GM12878 (cell line): ENCODE measurements around the gene GNAZ. TPM values are rescaled to one million over a fixed set of nuclear protein-coding genes. Genes with fewer than 3 reads are reported as not detected.

Experiments used
- ATAC-seq: fragments of 200-7000 bp; cut with Tn5 transposase; 3 replicates; pipeline ENCODE4 v1.9.1; 2020; ENCODE audit warnings: mild to moderate bottlenecking, moderate library complexity
- BruUV-seq: library from RNA; stranded (reverse); fragments of 400-500 nt; replicated peaks from 2 replicates; lab custom pipeline; 2021; lab: Mats Ljungman, UMichigan
- CTCF ChIA-PET: fragments of 300-600 bp; sonication (Branson Sonifier 250); formaldehyde crosslinking; extraction: SDS; loops from one replicate; lab custom pipeline; 2021; ENCODE audit warnings: inconsistent platforms; lab: Yijun Ruan, JAX
- POLR2A ChIA-PET: fragments of 350-600 bp; formaldehyde crosslinking; extraction: SDS; loops from one replicate; lab custom pipeline; 2021; ENCODE audit warnings: inconsistent platforms; lab: Charles Lee
- RAD21 ChIA-PET: fragments of 300-600 bp; sonication (Branson Sonifier 250); formaldehyde crosslinking; loops from one replicate; lab custom pipeline; 2023; ENCODE audit warnings: antibody characterized with exemption; ENCODE audit not compliant: unreplicated experiment; lab: Charles Lee
- SMC1A ChIA-PET: fragments of 300-600 bp; sonication (Branson Sonifier 250); formaldehyde crosslinking; loops from one replicate; lab custom pipeline; 2023; ENCODE audit not compliant: unreplicated experiment, uncharacterized antibody; lab: Charles Lee
- DNase-seq: peaks from one replicate; pipeline ENCODE4 v3.0.0-alpha.2; 2011; ENCODE audit warnings: low read depth, low spot score
- FAIRE-seq: peaks from 3 replicates; lab custom pipeline; 2011; peaks lifted over from hg19 to GRCh38; lab: Jason Lieb, UNC
- H2AFZ ChIP-seq: 2 replicates; pipeline ENCODE4 v1.6.0; 2011; ENCODE audit warnings: low read depth, low read length, control low read depth; ENCODE audit not compliant: control insufficient read depth
- H3K27ac ChIP-seq: 2 replicates; pipeline ENCODE4 v1.5.1; 2011; ENCODE audit warnings: control low read depth; ENCODE audit not compliant: control insufficient read depth, insufficient read depth
- H3K27me3 ChIP-seq, 2 experiments: replicated peaks in 1 of 2; 2 replicates each; pipeline versions ENCODE4 v1.6.0 to v1.6.1; 2011; ENCODE audit warnings: low read length in 1 of 2; ENCODE audit not compliant: control insufficient read depth in 2 of 2, insufficient read depth in 2 of 2
- H3K36me3 ChIP-seq, 2 experiments: 2 replicates each; pipeline ENCODE4 v1.5.1; 2011; ENCODE audit warnings: low read length in 1 of 2; ENCODE audit not compliant: control insufficient read depth in 2 of 2, insufficient read depth in 2 of 2
- H3K4me1 ChIP-seq: 2 replicates; pipeline ENCODE4 v1.6.1; 2011; ENCODE audit warnings: mild to moderate bottlenecking, low read length, moderate library complexity, mixed read lengths; ENCODE audit not compliant: control insufficient read depth, insufficient read depth
- H3K4me2 ChIP-seq: 2 replicates; pipeline ENCODE4 v1.6.0; 2011; ENCODE audit warnings: control low read depth; ENCODE audit not compliant: control insufficient read depth, insufficient read depth
- H3K4me3 ChIP-seq: fragments of 200-600 bp; sonication (generic); 2 replicates; pipeline ENCODE4 v1.5.1; 2016
- H3K79me2 ChIP-seq: 2 replicates; pipeline ENCODE4 v1.6.0; 2011; ENCODE audit warnings: low read length; ENCODE audit not compliant: control insufficient read depth, insufficient read depth
- H3K9ac ChIP-seq: 2 replicates; pipeline ENCODE4 v1.8.0; 2011; ENCODE audit warnings: low read length, control low read depth, mixed read lengths; ENCODE audit not compliant: control insufficient read depth, insufficient read depth
- H3K9me3 ChIP-seq: replicated peaks from 3 replicates; pipeline ENCODE4 v1.5.1; 2011; ENCODE audit warnings: mild to moderate bottlenecking, low read length; ENCODE audit not compliant: control insufficient read depth, insufficient read depth
- H4K20me1 ChIP-seq: 2 replicates; pipeline ENCODE4 v1.6.0; 2011; ENCODE audit not compliant: control insufficient read depth, insufficient read depth
- ATF7 ChIP-seq: fragments of 450-650 bp; IDR thresholded peaks from 2 replicates; pipeline ENCODE4 v1.6.1; 2016; ENCODE audit warnings: low read depth, mild to moderate bottlenecking
- EGR1 ChIP-seq, 2 experiments: IDR thresholded peaks; 1 replicate in 1 of 2; 2 replicates in 1 of 2; pipeline ENCODE4 v1.6.1; 2011 to 2012; ENCODE audit warnings: low read depth in 2 of 2, low read length in 2 of 2, borderline replicate concordance in 1 of 2, mild to moderate bottlenecking in 1 of 2, moderate library complexity in 1 of 2
- HCFC1 ChIP-seq: fragments of 150-350 bp; IDR thresholded peaks from 2 replicates; pipeline ENCODE4 v1.6.1; 2014; ENCODE audit warnings: low read length
- IRF4 ChIP-seq: IDR thresholded peaks from 2 replicates; pipeline ENCODE4 v1.6.1; 2011; ENCODE audit warnings: low read depth, low read length
- JUND ChIP-seq: IDR thresholded peaks from 2 replicates; pipeline ENCODE4 v1.6.1; 2012; ENCODE audit warnings: low read depth, mild to moderate bottlenecking, low read length, improper control_type of control experiment, moderate library complexity
- TCF12 ChIP-seq: IDR thresholded peaks from 2 replicates; pipeline ENCODE4 v1.6.1; 2011; ENCODE audit warnings: low read depth, mild to moderate bottlenecking, low read length
- ZNF622 ChIP-seq: fragments of 450-650 bp; IDR thresholded peaks from 2 replicates; pipeline ENCODE4 v1.6.1; 2017; ENCODE audit warnings: mild to moderate bottlenecking, inconsistent platforms
- WGBS: methylation state at CpG from one replicate; pipeline ENCODE4 v1.1.6; 2016; ENCODE audit warnings: low lambda C conversion rate; ENCODE audit not compliant: insufficient replicate concordance, insufficient coverage; ENCODE audit errors: missing lambda C conversion rate; 5-methylcytosine and 5-hydroxymethylcytosine counted together
- in situ Hi-C: fragments of 300-500 bp; cut with MboI; formaldehyde crosslinking; loops from 9 replicates; pipeline ENCODE4 v1.14.3; 2018; ENCODE audit warnings: mixed read lengths
- intact Hi-C: fragments of 100-400 bp; cut with micrococcal nuclease; formaldehyde crosslinking; loops from one replicate; pipeline ENCODE4 v1.14.2; 2022; ENCODE audit not compliant: unreplicated experiment
- polyA plus RNA-seq, 11 experiments: library from polyadenylated mRNA; depleted of rRNA in 4 of 11; unstranded in 6 of 11; stranded (reverse) in 5 of 11; fragments of >200 nt; fragmentation: Nextera tagmentation in 4 of 11; fragmentation: Illumina TruSeq in 1 of 11; extraction: Ambion mirVana in 4 of 11; extraction: Trizol in 1 of 11; gene quantifications; 1 replicate in 1 of 11; 2 replicates in 10 of 11; pipeline versions ENCODE4 v1.2.1 to v1.2.3, GENCODE V29; 2011 to 2016; ENCODE audit warnings: inconsistent platforms in 2 of 11, missing spikeins in 2 of 11, low read depth in 1 of 11
- total RNA-seq, 4 experiments: library from RNA; depleted of rRNA in 3 of 4; stranded (reverse); fragments of >200 nt in 3 of 4; fragmentation: Illumina TruSeq in 1 of 4; extraction: Trizol in 1 of 4; gene quantifications; 2 replicates each; pipeline versions ENCODE4 v1.2.1 to v1.2.3, GENCODE V29; 2013 to 2021
- TF ChIP-seq, protein P1 (sequence below): fragments of 450-650 bp; conservative IDR thresholded peaks from 2 replicates; pipeline ENCODE4 v1.6.1; 2017; ENCODE audit warnings: mild to moderate bottlenecking, moderate library complexity
- TF ChIP-seq, protein P2 (sequence below): fragments of 450-650 bp; formaldehyde crosslinking; IDR thresholded peaks from 2 replicates; pipeline ENCODE4 v1.5.0; 2022; ENCODE audit warnings: mild to moderate bottlenecking, missing genetic modification characterization
- TF ChIP-seq, protein P3 (sequence below): IDR thresholded peaks from 2 replicates; pipeline ENCODE4 v1.6.1; 2012; ENCODE audit warnings: improper control_type of control experiment, low read depth, low read length; ENCODE audit not compliant: insufficient replicate concordance
- TF ChIP-seq, protein P4 (sequence below): IDR thresholded peaks from 2 replicates; pipeline ENCODE4 v1.6.1; 2012; ENCODE audit warnings: low read depth, low read length, improper control_type of control experiment

Gene GNAZ
- total and polyA plus RNA-seq, 10 of the 15 experiments (the other 5 are each of a cell fraction or from before 2014, with no cell fraction given): 0.09 to 1.0 (median 0.44) TPM; not detected in 1

DNA sequence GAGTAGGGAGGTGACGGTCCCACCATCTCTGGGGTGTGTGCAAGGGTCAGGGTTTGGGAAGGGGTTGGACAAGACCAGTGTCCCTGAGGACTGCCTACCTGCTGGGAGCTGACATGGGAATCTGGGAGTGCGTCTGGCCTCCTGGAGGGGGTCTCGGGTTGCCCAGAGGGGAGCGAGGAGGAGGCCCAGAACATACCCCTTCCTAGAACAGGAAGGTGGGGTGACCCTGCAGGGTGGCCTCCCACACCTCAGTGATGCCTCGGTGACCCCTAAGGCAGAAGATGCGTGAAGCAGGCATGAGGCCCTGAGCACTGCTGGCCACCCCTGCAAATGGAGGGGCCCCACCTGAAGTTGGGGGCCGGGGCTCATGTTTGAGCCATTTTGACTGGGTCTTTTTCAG lies 45.0 kb downstream of the GNAZ start:
- Histone ChIP-seq H3K36me3 (no peaks in the 10 kb centered on the region), H3K27me3 (no peaks in the 10 kb centered on the region), H2AFZ (no peak overlapping the region), H3K4me3 (no peak overlapping the region), H3K79me2 (no peaks in the 10 kb centered on the region), H3K9ac (no peak overlapping the region), H3K27ac (no peak overlapping the region), H4K20me1 (no peaks in the 10 kb centered on the region), H3K9me3 (no peaks in the 10 kb centered on the region), H3K4me2 (no peak overlapping the region), H3K4me1 (no peaks in the 10 kb centered on the region)
- CTCF ChIA-PET: interaction anchor here (2.8 to 13.8 kb wide), 2 partner anchors 13 to 157 kb away, joined by 11 to 211 read pairs; no protein-coding TSS in a partner anchor
- no peak for ATAC-seq
- SMC1A ChIA-PET: no interaction called here
- POLR2A ChIA-PET: no interaction called here
- RAD21 ChIA-PET: interaction anchor here (4.4 kb wide), 1 partner anchor 155 kb away, joined by 30 read pairs; no protein-coding TSS in a partner anchor
- BruUV-seq: no TSS peak
- FAIRE-seq: no peak
- in situ Hi-C loops (no loop called here), intact Hi-C loops (no loop called here)
- no peak for DNase-seq
- whole genome bisulfite sequencing: 25% methylated on average over 7 of the region's 7 CpGs
- TF ChIP-seq ZNF622: no peak
- no peak for TF ChIP-seq IRF4
- TF ChIP-seq, protein P1, sequence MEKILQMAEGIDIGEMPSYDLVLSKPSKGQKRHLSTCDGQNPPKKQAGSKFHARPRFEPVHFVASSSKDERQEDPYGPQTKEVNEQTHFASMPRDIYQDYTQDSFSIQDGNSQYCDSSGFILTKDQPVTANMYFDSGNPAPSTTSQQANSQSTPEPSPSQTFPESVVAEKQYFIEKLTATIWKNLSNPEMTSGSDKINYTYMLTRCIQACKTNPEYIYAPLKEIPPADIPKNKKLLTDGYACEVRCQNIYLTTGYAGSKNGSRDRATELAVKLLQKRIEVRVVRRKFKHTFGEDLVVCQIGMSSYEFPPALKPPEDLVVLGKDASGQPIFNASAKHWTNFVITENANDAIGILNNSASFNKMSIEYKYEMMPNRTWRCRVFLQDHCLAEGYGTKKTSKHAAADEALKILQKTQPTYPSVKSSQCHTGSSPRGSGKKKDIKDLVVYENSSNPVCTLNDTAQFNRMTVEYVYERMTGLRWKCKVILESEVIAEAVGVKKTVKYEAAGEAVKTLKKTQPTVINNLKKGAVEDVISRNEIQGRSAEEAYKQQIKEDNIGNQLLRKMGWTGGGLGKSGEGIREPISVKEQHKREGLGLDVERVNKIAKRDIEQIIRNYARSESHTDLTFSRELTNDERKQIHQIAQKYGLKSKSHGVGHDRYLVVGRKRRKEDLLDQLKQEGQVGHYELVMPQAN: no peak
- TF ChIP-seq, protein P2, sequence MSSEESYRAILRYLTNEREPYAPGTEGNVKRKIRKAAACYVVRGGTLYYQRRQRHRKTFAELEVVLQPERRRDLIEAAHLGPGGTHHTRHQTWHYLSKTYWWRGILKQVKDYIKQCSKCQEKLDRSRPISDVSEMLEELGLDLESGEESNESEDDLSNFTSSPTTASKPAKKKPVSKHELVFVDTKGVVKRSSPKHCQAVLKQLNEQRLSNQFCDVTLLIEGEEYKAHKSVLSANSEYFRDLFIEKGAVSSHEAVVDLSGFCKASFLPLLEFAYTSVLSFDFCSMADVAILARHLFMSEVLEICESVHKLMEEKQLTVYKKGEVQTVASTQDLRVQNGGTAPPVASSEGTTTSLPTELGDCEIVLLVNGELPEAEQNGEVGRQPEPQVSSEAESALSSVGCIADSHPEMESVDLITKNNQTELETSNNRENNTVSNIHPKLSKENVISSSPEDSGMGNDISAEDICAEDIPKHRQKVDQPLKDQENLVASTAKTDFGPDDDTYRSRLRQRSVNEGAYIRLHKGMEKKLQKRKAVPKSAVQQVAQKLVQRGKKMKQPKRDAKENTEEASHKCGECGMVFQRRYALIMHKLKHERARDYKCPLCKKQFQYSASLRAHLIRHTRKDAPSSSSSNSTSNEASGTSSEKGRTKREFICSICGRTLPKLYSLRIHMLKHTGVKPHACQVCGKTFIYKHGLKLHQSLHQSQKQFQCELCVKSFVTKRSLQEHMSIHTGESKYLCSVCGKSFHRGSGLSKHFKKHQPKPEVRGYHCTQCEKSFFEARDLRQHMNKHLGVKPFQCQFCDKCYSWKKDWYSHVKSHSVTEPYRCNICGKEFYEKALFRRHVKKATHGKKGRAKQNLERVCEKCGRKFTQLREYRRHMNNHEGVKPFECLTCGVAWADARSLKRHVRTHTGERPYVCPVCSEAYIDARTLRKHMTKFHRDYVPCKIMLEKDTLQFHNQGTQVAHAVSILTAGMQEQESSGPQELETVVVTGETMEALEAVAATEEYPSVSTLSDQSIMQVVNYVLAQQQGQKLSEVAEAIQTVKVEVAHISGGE (CRISPR knock-in tag): no peak
- TF ChIP-seq HCFC1: no peak
- TF ChIP-seq, protein P3, sequence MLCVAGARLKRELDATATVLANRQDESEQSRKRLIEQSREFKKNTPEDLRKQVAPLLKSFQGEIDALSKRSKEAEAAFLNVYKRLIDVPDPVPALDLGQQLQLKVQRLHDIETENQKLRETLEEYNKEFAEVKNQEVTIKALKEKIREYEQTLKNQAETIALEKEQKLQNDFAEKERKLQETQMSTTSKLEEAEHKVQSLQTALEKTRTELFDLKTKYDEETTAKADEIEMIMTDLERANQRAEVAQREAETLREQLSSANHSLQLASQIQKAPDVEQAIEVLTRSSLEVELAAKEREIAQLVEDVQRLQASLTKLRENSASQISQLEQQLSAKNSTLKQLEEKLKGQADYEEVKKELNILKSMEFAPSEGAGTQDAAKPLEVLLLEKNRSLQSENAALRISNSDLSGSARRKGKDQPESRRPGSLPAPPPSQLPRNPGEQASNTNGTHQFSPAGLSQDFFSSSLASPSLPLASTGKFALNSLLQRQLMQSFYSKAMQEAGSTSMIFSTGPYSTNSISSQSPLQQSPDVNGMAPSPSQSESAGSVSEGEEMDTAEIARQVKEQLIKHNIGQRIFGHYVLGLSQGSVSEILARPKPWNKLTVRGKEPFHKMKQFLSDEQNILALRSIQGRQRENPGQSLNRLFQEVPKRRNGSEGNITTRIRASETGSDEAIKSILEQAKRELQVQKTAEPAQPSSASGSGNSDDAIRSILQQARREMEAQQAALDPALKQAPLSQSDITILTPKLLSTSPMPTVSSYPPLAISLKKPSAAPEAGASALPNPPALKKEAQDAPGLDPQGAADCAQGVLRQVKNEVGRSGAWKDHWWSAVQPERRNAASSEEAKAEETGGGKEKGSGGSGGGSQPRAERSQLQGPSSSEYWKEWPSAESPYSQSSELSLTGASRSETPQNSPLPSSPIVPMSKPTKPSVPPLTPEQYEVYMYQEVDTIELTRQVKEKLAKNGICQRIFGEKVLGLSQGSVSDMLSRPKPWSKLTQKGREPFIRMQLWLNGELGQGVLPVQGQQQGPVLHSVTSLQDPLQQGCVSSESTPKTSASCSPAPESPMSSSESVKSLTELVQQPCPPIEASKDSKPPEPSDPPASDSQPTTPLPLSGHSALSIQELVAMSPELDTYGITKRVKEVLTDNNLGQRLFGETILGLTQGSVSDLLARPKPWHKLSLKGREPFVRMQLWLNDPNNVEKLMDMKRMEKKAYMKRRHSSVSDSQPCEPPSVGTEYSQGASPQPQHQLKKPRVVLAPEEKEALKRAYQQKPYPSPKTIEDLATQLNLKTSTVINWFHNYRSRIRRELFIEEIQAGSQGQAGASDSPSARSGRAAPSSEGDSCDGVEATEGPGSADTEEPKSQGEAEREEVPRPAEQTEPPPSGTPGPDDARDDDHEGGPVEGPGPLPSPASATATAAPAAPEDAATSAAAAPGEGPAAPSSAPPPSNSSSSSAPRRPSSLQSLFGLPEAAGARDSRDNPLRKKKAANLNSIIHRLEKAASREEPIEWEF: no peak
- no peak for TF ChIP-seq ATF7
- no peak for TF ChIP-seq TCF12
- TF ChIP-seq, protein P4, sequence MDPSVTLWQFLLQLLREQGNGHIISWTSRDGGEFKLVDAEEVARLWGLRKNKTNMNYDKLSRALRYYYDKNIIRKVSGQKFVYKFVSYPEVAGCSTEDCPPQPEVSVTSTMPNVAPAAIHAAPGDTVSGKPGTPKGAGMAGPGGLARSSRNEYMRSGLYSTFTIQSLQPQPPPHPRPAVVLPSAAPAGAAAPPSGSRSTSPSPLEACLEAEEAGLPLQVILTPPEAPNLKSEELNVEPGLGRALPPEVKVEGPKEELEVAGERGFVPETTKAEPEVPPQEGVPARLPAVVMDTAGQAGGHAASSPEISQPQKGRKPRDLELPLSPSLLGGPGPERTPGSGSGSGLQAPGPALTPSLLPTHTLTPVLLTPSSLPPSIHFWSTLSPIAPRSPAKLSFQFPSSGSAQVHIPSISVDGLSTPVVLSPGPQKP: no peak
- no peak for TF ChIP-seq JUND
- TF ChIP-seq EGR1 (IDR thresholded peaks at IDR 0.05; ENCODE audit: borderline replicate concordance in 1 of 2, low read depth in 2 of 2, low read length in 2 of 2): no peak
